Neural cell (in vitro differentiated cells): ENCODE results near the gene TMSB4X. TPM values are rescaled to one million over a fixed set of nuclear protein-coding genes. Genes with fewer than 3 reads are reported as not detected.

ENCODE experiments used
- H2AFZ ChIP-seq: fragments of 200-600, 300-800 bp; sonication (generic), shearing (Covaris generic); 2 replicates; pipeline ENCODE4 v1.6.0; 2014; ENCODE audit warnings: low read depth, mild to moderate bottlenecking, antibody characterized with exemption, low read length, moderate library complexity
- H3F3A ChIP-seq: fragments of 200-600 bp; shearing (Covaris generic); 2 replicates; pipeline ENCODE4 v1.6.1; 2016; ENCODE audit warnings: mild to moderate bottlenecking, moderate library complexity, mixed read lengths, antibody characterized with exemption, low read length; ENCODE audit not compliant: insufficient read depth, poor library complexity, severe bottlenecking
- H3K27ac ChIP-seq: fragments of 200-600, 300-800 bp; sonication (generic), shearing (Covaris generic); 2 replicates; pipeline ENCODE4 v1.5.1; 2014; ENCODE audit warnings: mild to moderate bottlenecking, low read length, moderate library complexity
- H3K27me3 ChIP-seq: fragments of 300-800, 200-600 bp; sonication (generic), shearing (Covaris generic); 2 replicates; pipeline ENCODE4 v1.6.0; 2014; ENCODE audit warnings: mild to moderate bottlenecking, low read depth, low read length, moderate library complexity; ENCODE audit not compliant: insufficient read depth
- H3K36me3 ChIP-seq: fragments of 300-800, 200-600 bp; sonication (generic), shearing (Covaris generic); 2 replicates; pipeline ENCODE4 v1.5.1; 2014; ENCODE audit warnings: mild to moderate bottlenecking, antibody characterized with exemption, low read length, moderate library complexity; ENCODE audit not compliant: insufficient read depth
- H3K4me2 ChIP-seq: fragments of 300-800, 200-600 bp; sonication (generic), shearing (Covaris generic); 2 replicates; pipeline ENCODE4 v1.6.0; 2014; ENCODE audit warnings: mild to moderate bottlenecking, low read length
- H3K4me3 ChIP-seq: fragments of 300-800, 200-600 bp; sonication (generic), shearing (Covaris generic); 2 replicates; pipeline ENCODE4 v1.5.1; 2014; ENCODE audit warnings: mild to moderate bottlenecking, low read length, moderate library complexity
- H3K79me2 ChIP-seq: fragments of 200-600 bp; shearing (Covaris generic); replicated peaks from 2 replicates; pipeline ENCODE4 v1.6.0; 2014; ENCODE audit warnings: mild to moderate bottlenecking, low read length, moderate library complexity; ENCODE audit not compliant: insufficient read depth
- H3K9ac ChIP-seq: fragments of 300-800, 200-600 bp; sonication (generic), shearing (Covaris generic); 2 replicates; pipeline ENCODE4 v1.6.1; 2016; ENCODE audit warnings: mild to moderate bottlenecking, low read length, mixed read lengths
- H3K9me2 ChIP-seq: fragments of 200-600 bp; shearing (Covaris generic); 2 replicates; pipeline ENCODE4 v1.6.1; 2016; ENCODE audit warnings: mild to moderate bottlenecking, low read length, mixed read lengths; ENCODE audit not compliant: insufficient read depth
- H3K9me3 ChIP-seq: fragments of 200-600, 300-800 bp; sonication (generic), shearing (Covaris generic); 2 replicates; pipeline ENCODE4 v1.6.1; 2016; ENCODE audit warnings: mild to moderate bottlenecking, mixed run types, low read length, moderate library complexity, mixed read lengths
- H4K20me1 ChIP-seq: fragments of 200-600 bp; shearing (Covaris generic); 2 replicates; pipeline ENCODE4 v1.6.1; 2016; ENCODE audit warnings: mild to moderate bottlenecking, mixed run types; ENCODE audit not compliant: insufficient read depth
- CTCF ChIP-seq: fragments of 450-650 bp; IDR thresholded peaks from 2 replicates; pipeline ENCODE4 v1.5.1; 2014; ENCODE audit warnings: antibody characterized with exemption, mild to moderate bottlenecking, moderate library complexity; ENCODE audit not compliant: poor library complexity, severe bottlenecking
- EP300 ChIP-seq: fragments of 450-650 bp; conservative IDR thresholded peaks from 2 replicates; pipeline ENCODE4 v1.6.1; 2014; ENCODE audit warnings: antibody characterized with exemption, mild to moderate bottlenecking, moderate library complexity; ENCODE audit not compliant: poor library complexity, severe bottlenecking
- EZH2 ChIP-seq: fragments of 200-600, 300-800 bp; shearing (Covaris generic), sonication (generic); IDR thresholded peaks from 2 replicates; pipeline ENCODE4 v1.6.1; 2014; ENCODE audit warnings: antibody characterized with exemption, low read length, borderline replicate concordance, mild to moderate bottlenecking; ENCODE audit not compliant: insufficient read depth, poor library complexity, severe bottlenecking
- MXI1 ChIP-seq: fragments of 450-650 bp; conservative IDR thresholded peaks from 2 replicates; pipeline ENCODE4 v1.6.1; 2014; ENCODE audit warnings: antibody characterized with exemption, mild to moderate bottlenecking; ENCODE audit not compliant: poor library complexity, severe bottlenecking
- POLR2AphosphoS5 ChIP-seq: IDR thresholded peaks from 2 replicates; pipeline ENCODE4 v1.6.1; 2012
- RAD21 ChIP-seq: fragments of 450-650 bp; conservative IDR thresholded peaks from 2 replicates; pipeline ENCODE4 v1.6.1; 2014; ENCODE audit warnings: antibody characterized with exemption, mild to moderate bottlenecking, moderate library complexity
- REST ChIP-seq: IDR thresholded peaks from 2 replicates; pipeline ENCODE4 v1.6.1; 2012; ENCODE audit warnings: borderline replicate concordance
- SMC3 ChIP-seq: fragments of 450-650 bp; conservative IDR thresholded peaks from 2 replicates; pipeline ENCODE4 v1.6.1; 2014; ENCODE audit warnings: antibody characterized with exemption, mild to moderate bottlenecking, moderate library complexity; ENCODE audit not compliant: poor library complexity
- TAF1 ChIP-seq: IDR thresholded peaks from 2 replicates; pipeline ENCODE4 v1.6.1; 2012; ENCODE audit warnings: low read depth
- polyA plus RNA-seq: library from polyadenylated mRNA; depleted of rRNA; stranded (reverse); fragments of >200 nt; gene quantifications from 2 replicates; pipeline ENCODE4 v1.2.3, GENCODE V29; 2014

Gene TMSB4X
- polyA plus RNA-seq, 1 donor from 2014 or later: 11,381 TPM

- no peaks in the 10 kb centered on the region for H3K79me2 ChIP-seq
- TF ChIP-seq CTCF (no peak), RAD21 (no peak), EZH2 (no peak), TAF1 (no peak), EP300 (no peak), SMC3 (no peak), MXI1 (no peak), REST (no peak), POLR2AphosphoS5 (no peak)
These were observed 23.3 kb upstream of the TMSB4X start for GRCh38 chrX:12951595-12951975.

GRCh38 chrX:12953420-12953819 lies 21.5 kb upstream of the TMSB4X start:
- H3K4me3 ChIP-seq: no peak overlapping the region
- no peaks in the 10 kb centered on the region for H3K27me3 ChIP-seq
- H3K79me2 ChIP-seq: no peaks in the 10 kb centered on the region
- H3K27ac ChIP-seq: no peak overlapping the region
- H3K9ac ChIP-seq: no peak overlapping the region
- H3F3A ChIP-seq: no peaks in the 10 kb centered on the region
- TF ChIP-seq CTCF (no peak), SMC3 (no peak), POLR2AphosphoS5 (no peak), TAF1 (no peak), REST (no peak)
- H3K4me2 ChIP-seq: no peak overlapping the region
- no peaks in the 10 kb centered on the region for H3K36me3 ChIP-seq
- no peaks in the 10 kb centered on the region for H3K9me2 ChIP-seq
- no peaks in the 10 kb centered on the region for H3K9me3 ChIP-seq
- H4K20me1 ChIP-seq: no peaks in the 10 kb centered on the region
- no peak overlapping the region for H2AFZ ChIP-seq

More at GRCh38 chrX:12951595-12951975, 23.3 kb upstream of the TMSB4X start:
- Histone ChIP-seq H3K9ac (no peak overlapping the region), H3K27ac (no peak overlapping the region), H3K9me3 (no peaks in the 10 kb centered on the region), H3K4me2 (no peak overlapping the region), H3K27me3 (no peaks in the 10 kb centered on the region), H3K36me3 (no peaks in the 10 kb centered on the region), H3K4me3 (no peak overlapping the region), H4K20me1 (no peaks in the 10 kb centered on the region), H3K9me2 (no peaks in the 10 kb centered on the region), H2AFZ (no peak overlapping the region), H3F3A (no peaks in the 10 kb centered on the region)
